Ovary (tissue), 9 donors: ENCODE data around the gene DBI. TPM values are rescaled to one million over a fixed set of nuclear protein-coding genes. Genes with fewer than 3 reads are reported as not detected.

Experiments used
- DNase-seq, 5 donors: peaks; one replicate each; pipeline ENCODE4 v3.0.0-alpha.2; 2019 to 2020
- H3K27ac ChIP-seq, 2 donors: fragments of 200-600 bp; one replicate each; pipeline versions ENCODE4 v1.5.1 to v1.8.0; 2019 to 2022
- H3K27me3 ChIP-seq: fragments of 200-600 bp; one replicate; pipeline ENCODE4 v1.8.0; 2022
- H3K36me3 ChIP-seq: fragments of 200-600 bp; sonication (generic); one replicate; pipeline ENCODE4 v1.5.1; 2019
- H3K4me1 ChIP-seq: one replicate; pipeline ENCODE4 v1.8.1; 2013; ENCODE audit warnings: mild to moderate bottlenecking, moderate library complexity; ENCODE audit not compliant: insufficient read depth
- H3K4me3 ChIP-seq: fragments of 200-600 bp; sonication (generic); one replicate; pipeline ENCODE4 v1.5.1; 2017
- H3K9me3 ChIP-seq, 2 donors: fragments of 200-600 bp in 1 of 2; sonication (generic) in 1 of 2; one replicate each; pipeline versions ENCODE4 v1.5.1 to v1.8.1; 2013 to 2019; ENCODE audit warnings: mild to moderate bottlenecking in 1 of 2, moderate library complexity in 1 of 2
- EP300 ChIP-seq: sonication (generic); formaldehyde crosslinking; IDR thresholded peaks from one replicate; pipeline ENCODE4 v1.6.1; 2017; ENCODE audit warnings: antibody characterized with exemption
- POLR2A ChIP-seq: fragments of 450-650 bp; IDR thresholded peaks from one replicate; pipeline ENCODE4 v1.6.1; 2017; ENCODE audit warnings: antibody characterized with exemption, mild to moderate bottlenecking, moderate library complexity
- WGBS, 3 donors: extraction: QIAGEN DNeasy Blood & Tissue Kit in 1 of 3; methylation state at CpG; one replicate each; pipeline versions ENCODE4 v1.1.5 to v1.1.7; 2013 to 2017; 5-methylcytosine and 5-hydroxymethylcytosine counted together
- intact Hi-C, 4 donors: fragments of 100-400 bp; cut with DNase I; formaldehyde crosslinking; loops; one replicate each; pipeline versions ENCODE4 v1.11.0 to v1.15.1; 2022 to 2023
- polyA plus RNA-seq, 2 donors: library from polyadenylated mRNA; stranded (reverse); fragments of 200-250 nt in 1 of 2; fragments of 350-450 nt in 1 of 2; fragmentation: Illumina TruSeq in 1 of 2; extraction: RNeasy Lipid Tissue Mini Kit (QIAGEN cat#74804) in 1 of 2; gene quantifications; one replicate each; pipeline ENCODE4 v1.2.3, GENCODE V29; 2013 to 2014
- total RNA-seq, 7 donors: library from RNA; depleted of rRNA in 2 of 7; stranded (reverse); fragments of >200 nt in 2 of 7; fragmentation: NEBNext Ultra II Directional in 3 of 7; extraction: Animal tissue kit (Norgen Biotek cat#: 25700) in 3 of 7; gene quantifications; one replicate each; pipeline versions ENCODE4 v1.1.0 to v1.2.4, GENCODE V29; 2016 to 2023
- TF ChIP-seq, protein P1 (sequence below), 3 donors: fragments of 450-650 bp in 2 of 3; fragments of 200-600 bp in 1 of 3; IDR thresholded peaks; one replicate each; pipeline versions ENCODE4 v1.5.1 to v1.8.0; 2016 to 2022; ENCODE audit warnings: antibody characterized with exemption in 3 of 3, mild to moderate bottlenecking in 1 of 3
- donor health status: DM: no; HTN: no; CAD: no; lungs with moderate emphysema.
- donor health status: DM: no; HTN: no; CAD: no.
- donor health status: Bipolar disorder and iron deficiency.
- donor health status: DM: yes; HTN: yes; CAD: no.
- donor health status: DM: no; HTN: no; CAD: no.
- donor health status: DM: yes; HTN: yes; CAD: no.

The DBI gene
- total and polyA plus RNA-seq, 9 donors, result 35.5 to 243 (median 49.8) TPM

DNA sequence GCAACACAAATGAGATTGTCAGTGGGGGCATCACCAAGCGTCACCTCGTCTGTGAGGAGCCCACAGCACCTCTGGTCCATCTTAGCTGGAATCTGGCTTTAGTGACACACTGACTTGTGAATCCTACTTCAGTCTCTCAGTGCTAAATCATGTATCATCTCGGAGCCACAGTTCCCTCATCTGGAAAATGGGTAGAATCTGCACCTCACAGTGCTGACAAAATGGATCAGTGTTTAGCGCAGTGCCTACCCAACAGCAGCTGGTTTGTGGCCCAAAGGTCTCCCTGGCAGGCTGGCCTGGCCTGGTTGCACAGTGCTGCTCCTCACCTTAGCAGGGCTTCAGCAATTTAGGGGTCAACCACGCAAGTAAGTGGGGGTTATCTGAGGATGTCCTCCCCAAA, 10.0 kb downstream of the DBI start:
- no peaks in the 10 kb centered on the region for H3K4me1 ChIP-seq
- no peak overlapping the region for H3K4me3 ChIP-seq
- no peak for DNase-seq
- intact Hi-C loops, result no loop called here
- H3K9me3 ChIP-seq, result no peaks in the 10 kb centered on the region
- H3K27me3 ChIP-seq, result no peaks in the 10 kb centered on the region
- TF ChIP-seq POLR2A (no peak), EP300 (no peak)
- TF ChIP-seq, protein P1, sequence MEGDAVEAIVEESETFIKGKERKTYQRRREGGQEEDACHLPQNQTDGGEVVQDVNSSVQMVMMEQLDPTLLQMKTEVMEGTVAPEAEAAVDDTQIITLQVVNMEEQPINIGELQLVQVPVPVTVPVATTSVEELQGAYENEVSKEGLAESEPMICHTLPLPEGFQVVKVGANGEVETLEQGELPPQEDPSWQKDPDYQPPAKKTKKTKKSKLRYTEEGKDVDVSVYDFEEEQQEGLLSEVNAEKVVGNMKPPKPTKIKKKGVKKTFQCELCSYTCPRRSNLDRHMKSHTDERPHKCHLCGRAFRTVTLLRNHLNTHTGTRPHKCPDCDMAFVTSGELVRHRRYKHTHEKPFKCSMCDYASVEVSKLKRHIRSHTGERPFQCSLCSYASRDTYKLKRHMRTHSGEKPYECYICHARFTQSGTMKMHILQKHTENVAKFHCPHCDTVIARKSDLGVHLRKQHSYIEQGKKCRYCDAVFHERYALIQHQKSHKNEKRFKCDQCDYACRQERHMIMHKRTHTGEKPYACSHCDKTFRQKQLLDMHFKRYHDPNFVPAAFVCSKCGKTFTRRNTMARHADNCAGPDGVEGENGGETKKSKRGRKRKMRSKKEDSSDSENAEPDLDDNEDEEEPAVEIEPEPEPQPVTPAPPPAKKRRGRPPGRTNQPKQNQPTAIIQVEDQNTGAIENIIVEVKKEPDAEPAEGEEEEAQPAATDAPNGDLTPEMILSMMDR (IDR thresholded peaks at IDR 0.05), result no peak
- H3K36me3 ChIP-seq, result no peaks in the 10 kb centered on the region
- 92 to 95% (median 94%) methylated on average over 5 of the region's 5 CpGs for WGBS, 3 donors
- no peak overlapping the region for H3K27ac ChIP-seq

DNA sequence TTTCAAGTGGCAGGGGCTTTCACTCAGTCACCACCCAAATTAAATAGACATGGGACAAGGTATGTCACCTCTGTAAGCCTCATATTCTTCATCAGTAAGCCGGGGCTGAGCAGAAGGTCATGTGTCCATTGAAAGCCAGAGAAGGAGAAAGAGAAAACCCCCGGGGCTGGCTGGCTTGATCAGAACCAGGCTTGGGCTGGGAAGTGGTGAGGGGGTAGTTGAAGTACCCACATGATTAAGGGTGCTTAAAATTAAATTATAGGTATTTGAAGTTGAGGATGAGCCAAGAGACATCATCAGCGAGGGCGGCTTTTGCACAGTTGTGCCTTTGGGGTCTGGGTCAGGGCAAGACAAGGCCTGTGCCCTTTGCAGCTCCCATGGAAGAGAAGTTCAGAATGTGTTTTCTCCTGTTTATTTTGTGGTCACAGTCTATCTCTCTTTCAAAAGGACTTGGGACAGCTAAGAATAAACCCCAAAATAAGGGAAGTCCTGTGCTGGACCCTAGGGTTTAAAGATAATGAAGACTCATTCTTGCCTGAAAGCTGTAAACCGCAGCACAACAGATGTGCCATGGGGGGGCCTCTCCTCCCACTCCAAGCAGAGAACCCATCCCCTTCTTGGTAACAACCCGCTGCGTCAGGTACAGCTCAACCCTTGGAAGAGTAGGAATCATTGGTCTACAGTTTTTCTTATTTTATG, 10.7 kb downstream of the DBI start:
- Histone ChIP-seq H3K4me1 (no peaks in the 10 kb centered on the region), H3K36me3 (no peaks in the 10 kb centered on the region), H3K27me3 (no peaks in the 10 kb centered on the region), H3K27ac (no peak overlapping the region), H3K9me3 (no peaks in the 10 kb centered on the region), H3K4me3 (no peak overlapping the region)
- intact Hi-C loops, result no loop called here
- 84 to 86% (median 84%) methylated on average over 7 of the region's 7 CpGs for WGBS, 3 donors
- no peak for TF ChIP-seq EP300
- TF ChIP-seq, protein P1 (IDR thresholded peaks at IDR 0.05), result no peak
- TF ChIP-seq POLR2A, result no peak
- no peak for DNase-seq

DNA sequence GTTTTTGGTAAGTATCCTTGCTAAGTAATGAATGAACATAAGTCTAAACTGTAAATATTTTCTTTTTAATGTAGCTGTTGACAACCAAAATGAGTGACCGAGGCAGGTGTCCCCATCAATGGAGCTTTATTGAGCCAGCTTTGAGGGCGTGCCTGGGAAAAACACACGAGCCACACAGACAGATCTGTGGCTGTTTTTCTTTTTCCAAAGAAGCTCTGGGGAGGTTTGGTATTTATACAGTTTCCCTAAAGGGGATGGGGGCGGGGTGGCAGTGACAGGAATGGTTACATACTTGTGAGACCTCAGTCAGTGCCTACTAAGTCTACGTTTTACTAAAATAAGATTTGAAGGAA, 11.2 kb downstream of the DBI start:
- Histone ChIP-seq H3K27me3 (no peaks in the 10 kb centered on the region), H3K27ac (no peak overlapping the region), H3K9me3 (no peaks in the 10 kb centered on the region), H3K4me1 (no peaks in the 10 kb centered on the region), H3K36me3 (no peaks in the 10 kb centered on the region), H3K4me3 (no peak overlapping the region)
- TF ChIP-seq POLR2A, result no peak
- no peak for TF ChIP-seq EP300
- TF ChIP-seq, protein P1 (IDR thresholded peaks at IDR 0.05), result no peak
- no peak for DNase-seq
- intact Hi-C loops, result no loop called here
- 59 to 66% (median 63%) methylated on average over 5 of the region's 5 CpGs for WGBS, 3 donors

DNA sequence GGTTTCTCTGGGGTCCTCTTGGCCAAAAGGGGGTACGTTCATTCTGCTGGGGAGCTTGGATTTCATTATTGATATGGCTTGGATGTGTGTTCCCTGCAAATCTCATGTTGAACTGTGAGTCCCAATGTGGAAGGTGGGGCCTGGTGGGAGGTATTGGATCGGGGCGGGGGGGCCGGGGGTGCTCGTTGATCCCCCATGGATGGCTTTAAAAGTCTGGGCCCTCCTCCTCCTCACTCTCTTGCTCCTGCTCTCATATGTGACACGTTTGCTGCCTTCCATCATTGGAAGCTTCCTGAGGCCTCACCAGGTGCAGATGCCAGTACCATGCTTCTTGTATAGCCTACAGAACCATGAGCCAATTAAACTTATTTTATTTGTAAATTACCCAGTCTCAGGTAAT, 11.8 kb downstream of the DBI start:
- intact Hi-C loops, result no loop called here
- DNase-seq, result no peak
- WGBS, 3 donors, result 84 to 89% (median 87%) methylated on average over 6 of the region's 6 CpGs

More for the DNA sequence above, 11.8 kb downstream of the DBI start:
- Histone ChIP-seq H3K27ac (no peak overlapping the region), H3K4me1 (no peaks in the 10 kb centered on the region), H3K27me3 (no peaks in the 10 kb centered on the region), H3K36me3 (no peaks in the 10 kb centered on the region), H3K4me3 (no peak overlapping the region), H3K9me3 (no peaks in the 10 kb centered on the region)
- TF ChIP-seq, protein P1 (IDR thresholded peaks at IDR 0.05), result no peak
- TF ChIP-seq EP300 (no peak), POLR2A (no peak)
